ENCODE data around the gene CDON.

- TF ChIP-seq CTCF (IDR thresholded peaks at IDR 0.05) (no peak), EP300 (IDR thresholded peaks at IDR 0.05) (no peak), POLR2A (IDR thresholded peaks at IDR 0.05) (no peak)
Observed at GRCh38 chr11:126054408-126054807, 8.3 kb downstream of the CDON start.
